Amniotic stem cell (primary cell): ENCODE results near the gene MDH2.
"Not testable (repeated sequence)": the region's sequence is repeated elsewhere in the genome, so short reads cannot be mapped to it uniquely, and the experiment has no call there.

Experiments
- DNase-seq: peaks from one replicate; lab custom pipeline; 2025; lab: John Stamatoyannopoulos, UW

The MDH2 gene

GRCh38 chr7:76048668-76048988 is 722 bp downstream of the MDH2 start:
- DNase-seq = no peak

GRCh38 chr7:76049295-76049694 is 1.4 kb downstream of the MDH2 start:
- no peak for DNase-seq

DNA sequence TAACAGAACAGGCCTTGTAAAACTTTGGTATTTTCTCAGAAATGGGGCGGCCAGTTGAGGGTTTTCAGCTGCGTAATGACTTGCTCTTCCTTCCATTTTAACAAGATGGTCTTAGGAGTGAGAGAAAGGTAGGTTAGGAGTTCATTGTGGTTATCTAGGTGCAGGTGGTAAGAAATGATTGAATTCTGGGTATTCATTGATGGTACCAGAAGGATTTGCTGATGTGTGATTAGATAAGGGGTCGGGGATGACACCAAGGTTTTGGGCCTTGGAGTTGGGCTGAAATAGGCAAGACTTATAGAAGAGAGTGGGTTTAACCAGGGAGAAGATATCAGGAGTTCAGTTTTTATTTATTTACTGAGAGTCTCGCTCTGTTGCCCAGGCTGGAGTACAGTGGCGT is 2.6 kb downstream of the MDH2 start:
- no peak for DNase-seq

- DNase-seq = no peak
Measured at GRCh38 chr7:76051840-76052239, 3.9 kb downstream of the MDH2 start.

- not testable (repeated sequence) for DNase-seq
Measured at GRCh38 chr7:76052681-76053080, 4.8 kb downstream of the MDH2 start.

GRCh38 chr7:76053461-76053860 is 5.6 kb downstream of the MDH2 start:
- no peak for DNase-seq

DNA sequence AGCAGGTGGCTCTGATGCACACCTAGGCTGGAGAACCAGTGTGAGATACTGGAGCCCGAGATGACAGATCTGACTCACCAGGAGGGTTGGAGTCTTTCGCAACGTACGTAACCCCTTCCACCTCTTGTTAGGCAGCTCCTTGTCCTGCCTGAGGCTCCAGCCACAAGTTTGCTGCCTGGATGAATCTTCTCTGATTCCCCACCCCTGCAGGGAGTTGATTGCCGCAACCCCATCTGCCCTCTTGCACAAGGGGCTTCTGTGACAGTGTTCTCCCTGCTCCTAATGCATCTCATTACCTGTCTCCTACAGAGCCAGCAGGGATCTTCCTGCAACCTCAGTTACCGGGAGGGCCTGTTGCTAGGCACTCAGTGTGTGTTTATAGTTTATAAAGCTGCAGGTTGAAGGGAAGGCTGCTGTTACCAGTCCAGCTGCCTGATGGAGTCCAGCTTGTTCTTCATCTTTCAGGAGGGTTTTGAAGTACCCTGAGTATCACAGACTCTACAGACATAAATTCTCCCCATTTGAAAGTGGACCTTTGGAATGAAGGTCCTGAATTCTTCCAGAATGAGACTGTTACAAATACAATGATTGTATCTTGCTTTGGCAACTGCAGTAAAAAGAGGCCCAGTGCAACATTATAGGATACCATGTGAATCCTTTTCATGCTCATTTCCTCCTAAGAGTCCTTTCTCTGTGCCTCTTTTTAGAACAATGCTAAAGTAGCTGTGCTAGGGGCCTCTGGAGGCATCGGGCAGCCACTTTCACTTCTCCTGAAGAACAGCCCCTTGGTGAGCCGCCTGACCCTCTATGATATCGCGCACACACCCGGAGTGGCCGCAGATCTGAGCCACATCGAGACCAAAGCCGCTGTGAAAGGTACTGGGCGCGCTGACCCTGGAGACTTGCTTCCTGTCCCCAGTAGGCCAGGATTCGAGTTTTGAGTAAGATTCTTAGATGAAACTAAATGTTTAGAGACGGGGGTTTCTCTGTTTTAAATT is 6.5 kb downstream of the MDH2 start:
- DNase-seq = no peak

DNA sequence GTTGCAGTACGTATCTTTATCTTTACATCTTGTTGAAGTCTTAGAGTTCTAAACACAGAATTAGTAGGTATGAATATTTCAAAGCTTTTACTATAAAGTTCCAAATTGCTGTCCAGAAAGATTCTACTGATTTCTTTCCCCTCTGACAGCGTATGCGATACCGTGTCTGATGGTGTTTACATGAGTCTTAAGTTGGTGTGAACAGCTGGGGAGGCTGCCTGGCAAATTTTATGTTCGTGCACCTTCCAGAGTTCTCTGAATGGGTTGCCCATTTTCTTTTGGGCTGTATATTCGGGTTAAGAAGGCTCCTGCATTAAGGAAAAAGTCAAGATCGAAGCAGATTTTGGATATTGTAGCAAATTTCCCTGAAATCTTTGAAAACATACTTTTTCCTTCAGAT is 8.3 kb downstream of the MDH2 start:
- DNase-seq = no peak

- no peak for DNase-seq
Measured at GRCh38 chr7:76057103-76057812, 9.4 kb downstream of the MDH2 start.

- no peak for DNase-seq
Measured at GRCh38 chr7:76057813-76058145, 9.9 kb downstream of the MDH2 start.

DNA sequence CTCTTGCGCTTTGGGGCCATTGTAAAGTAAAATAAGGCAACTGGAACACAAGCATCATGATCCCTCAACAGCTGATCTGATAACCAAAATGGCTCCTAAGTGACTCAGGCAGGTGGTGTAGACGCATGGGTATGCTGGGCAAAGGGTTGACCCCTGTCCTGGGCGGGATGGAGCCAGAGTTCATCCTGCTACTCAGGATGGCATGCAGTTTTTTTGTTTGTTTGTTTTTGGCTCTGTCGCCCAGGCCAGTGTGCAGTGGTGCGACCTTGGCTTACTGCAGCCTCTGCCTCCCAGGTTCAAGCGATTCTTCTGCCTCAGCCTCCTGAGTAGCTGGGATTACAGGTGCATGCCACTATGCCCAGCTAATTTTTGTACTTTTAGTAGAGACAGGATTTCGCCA is 10.8 kb downstream of the MDH2 start:
- not testable (repeated sequence) for DNase-seq

DNA sequence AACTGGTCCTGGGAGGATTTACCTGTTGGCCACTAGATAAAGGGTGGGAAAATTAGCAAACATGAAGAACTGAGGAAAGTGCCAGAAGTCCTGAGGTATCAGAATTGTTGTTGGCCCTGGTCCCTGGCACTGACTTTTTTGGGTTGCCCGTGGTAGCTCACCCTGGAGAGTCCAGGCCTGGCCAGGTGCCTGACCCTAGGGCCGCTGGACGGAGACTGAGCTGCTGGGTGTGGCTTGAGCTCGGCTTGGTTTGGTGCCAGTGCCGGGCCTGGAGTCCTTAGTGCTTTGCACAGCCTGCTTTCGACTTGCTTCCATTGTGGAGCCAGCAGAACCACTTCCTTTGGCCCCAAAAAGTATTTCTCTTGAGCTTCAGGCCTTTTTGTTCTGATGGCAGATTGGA is 12.9 kb downstream of the MDH2 start:
- no peak for DNase-seq

GRCh38 chr7:76062254-76062653 is 14.3 kb downstream of the MDH2 start:
- DNase-seq = no peak

- no peak for DNase-seq
Measured at GRCh38 chr7:76063114-76063513, 15.2 kb downstream of the MDH2 start.

DNA sequence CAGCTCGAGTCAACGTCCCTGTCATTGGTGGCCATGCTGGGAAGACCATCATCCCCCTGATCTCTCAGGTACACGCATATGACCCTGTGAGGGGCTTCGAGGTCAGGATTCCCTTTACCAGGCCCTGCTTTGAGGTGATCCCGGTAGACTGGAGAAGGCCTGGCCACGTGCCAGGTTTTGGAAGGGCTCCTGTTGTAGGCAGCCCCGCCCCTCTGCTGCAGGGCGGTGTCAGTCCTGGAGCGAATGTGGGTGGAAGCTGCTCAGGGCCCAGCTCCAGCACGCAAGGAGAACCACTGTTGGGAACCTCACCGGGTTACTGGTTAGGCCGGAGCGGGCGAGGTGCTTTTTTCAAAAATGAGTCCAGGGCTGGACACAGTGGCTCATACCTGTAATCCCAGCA is 15.6 kb downstream of the MDH2 start:
- no peak for DNase-seq

DNA sequence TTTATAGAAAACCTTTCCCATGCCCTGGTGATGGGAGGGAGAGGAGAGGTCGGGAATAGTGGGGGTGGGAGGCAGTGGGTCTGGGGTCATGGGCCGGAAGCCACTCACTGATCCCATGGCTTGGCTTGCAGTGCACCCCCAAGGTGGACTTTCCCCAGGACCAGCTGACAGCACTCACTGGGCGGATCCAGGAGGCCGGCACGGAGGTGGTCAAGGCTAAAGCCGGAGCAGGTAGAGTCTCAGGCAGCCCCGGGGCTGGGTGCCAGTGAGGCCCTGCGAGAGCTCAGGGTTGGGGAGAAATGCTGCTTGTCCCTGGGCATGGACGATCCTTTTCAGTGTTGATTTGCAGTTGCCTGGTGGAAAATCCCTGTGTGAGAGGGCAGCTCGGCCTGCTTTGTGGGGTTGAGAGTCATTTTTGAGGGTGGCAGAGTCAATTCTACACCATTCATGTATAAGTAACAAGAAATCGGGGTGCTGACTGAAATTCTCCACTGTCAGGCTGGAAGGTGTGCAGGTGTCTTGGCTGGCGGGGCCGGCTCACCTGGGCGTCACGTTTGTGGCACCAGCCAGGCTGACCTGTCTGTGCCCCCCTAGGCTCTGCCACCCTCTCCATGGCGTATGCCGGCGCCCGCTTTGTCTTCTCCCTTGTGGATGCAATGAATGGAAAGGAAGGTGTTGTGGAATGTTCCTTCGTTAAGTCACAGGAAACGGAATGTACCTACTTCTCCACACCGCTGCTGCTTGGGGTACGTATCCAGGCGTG is 16.5 kb downstream of the MDH2 start:
- no peak for DNase-seq

- no peak for DNase-seq
Measured at GRCh38 chr7:76065016-76065612, 17.2 kb downstream of the MDH2 start.

- DNase-seq = no peak
Measured at GRCh38 chr7:76066716-76067503, 19.0 kb downstream of the MDH2 start.

- DNase-seq = peak; percentile 75
Measured at GRCh38 chr7:76069238-76069638, 21.3 kb downstream of the MDH2 start.

DNA sequence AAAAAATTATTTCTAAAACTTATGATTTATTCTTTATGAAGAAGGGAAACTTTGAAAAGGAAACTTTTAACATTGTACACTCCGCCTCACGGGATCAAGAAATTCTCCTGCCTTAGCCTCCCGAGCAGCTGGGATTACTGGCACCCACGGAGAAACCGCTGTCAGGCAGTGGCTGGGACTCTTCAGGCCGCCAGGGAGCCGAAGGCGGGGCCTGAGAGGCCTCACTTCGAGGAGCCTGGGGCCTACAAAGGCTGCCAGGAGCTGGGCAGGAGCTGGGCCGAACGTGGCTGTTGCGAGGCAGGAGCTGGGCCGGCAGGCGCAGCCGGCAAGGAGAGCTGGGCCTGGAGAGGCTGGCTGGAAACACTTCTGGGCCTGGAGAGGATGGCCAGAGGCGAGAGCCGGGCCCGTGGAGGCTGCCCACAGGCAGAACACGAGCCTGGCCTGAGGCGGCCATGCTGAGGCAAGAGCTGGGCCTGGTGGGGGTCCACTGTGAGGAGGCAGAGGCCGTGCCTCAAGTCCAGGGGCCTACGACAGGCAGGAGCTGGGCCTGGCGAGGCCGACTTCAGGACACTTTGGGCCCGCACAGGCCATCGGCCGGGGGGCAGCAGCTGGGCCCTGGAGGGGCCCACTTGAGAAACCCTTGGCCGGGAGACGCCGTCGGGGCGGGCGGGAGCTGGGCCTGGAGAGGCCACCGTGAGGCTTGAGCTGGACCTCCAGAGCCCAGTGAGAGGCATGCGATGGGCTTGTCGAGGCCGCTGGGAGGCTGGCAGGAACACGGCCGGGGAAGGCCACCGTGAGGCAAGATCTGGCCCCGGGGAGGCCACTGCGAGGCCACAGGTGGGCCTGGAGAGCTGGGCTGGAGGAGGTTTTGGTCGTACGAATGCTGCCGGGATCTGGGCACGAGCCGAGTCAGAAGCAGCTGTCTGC is 23.7 kb downstream of the MDH2 start:
- DNase-seq = no peak
